Measurements from ENCODE around the gene CA12.
"Not testable (repeated sequence)": the region's sequence is repeated elsewhere in the genome, so short reads cannot be mapped to it uniquely, and the experiment has no call there.

CA12 gene

GRCh38 chr15:63357061-63357460, 24.6 kb downstream of the CA12 start:
- no peak for DNase-seq (ENCODE audit: low spot score)

- DNase-seq (ENCODE audit: low spot score), result no peak
These were observed 26.6 kb downstream of the CA12 start for GRCh38 chr15:63354821-63355650.

GRCh38 chr15:63353887-63354286, 27.8 kb downstream of the CA12 start:
- no peak for DNase-seq (ENCODE audit: low spot score)

- DNase-seq (ENCODE audit: low spot score), result no peak
These were observed 28.4 kb downstream of the CA12 start for GRCh38 chr15:63353261-63353660.

- DNase-seq (ENCODE audit: low spot score), result no peak
These were observed 28.8 kb downstream of the CA12 start for GRCh38 chr15:63352808-63353207.

- DNase-seq (ENCODE audit: low spot score), result no peak
These were observed 30.5 kb downstream of the CA12 start for GRCh38 chr15:63351170-63351569.

DNA sequence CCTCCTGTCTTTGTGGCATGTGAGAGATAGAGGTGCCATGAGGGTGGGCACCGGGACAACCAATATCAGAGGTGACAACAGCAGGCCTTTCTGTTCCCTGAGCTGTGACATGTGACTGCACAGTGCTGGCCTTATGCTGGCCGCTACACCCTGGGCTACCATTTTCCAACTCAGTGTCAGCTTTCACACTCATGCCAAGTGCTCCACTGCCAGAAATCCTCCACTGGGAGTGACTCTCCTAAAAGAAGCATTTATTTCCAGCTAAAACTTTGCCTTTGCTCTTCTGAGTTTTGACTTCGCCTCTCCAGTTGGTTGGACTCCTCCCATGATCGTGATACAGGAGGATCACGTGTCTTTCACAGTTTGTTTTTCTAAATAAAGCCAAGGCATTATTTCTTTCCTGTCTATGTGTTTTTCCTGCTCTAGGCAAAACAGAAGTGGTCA, 31.4 kb downstream of the CA12 start:
- no peak for DNase-seq (ENCODE audit: low spot score)

DNA sequence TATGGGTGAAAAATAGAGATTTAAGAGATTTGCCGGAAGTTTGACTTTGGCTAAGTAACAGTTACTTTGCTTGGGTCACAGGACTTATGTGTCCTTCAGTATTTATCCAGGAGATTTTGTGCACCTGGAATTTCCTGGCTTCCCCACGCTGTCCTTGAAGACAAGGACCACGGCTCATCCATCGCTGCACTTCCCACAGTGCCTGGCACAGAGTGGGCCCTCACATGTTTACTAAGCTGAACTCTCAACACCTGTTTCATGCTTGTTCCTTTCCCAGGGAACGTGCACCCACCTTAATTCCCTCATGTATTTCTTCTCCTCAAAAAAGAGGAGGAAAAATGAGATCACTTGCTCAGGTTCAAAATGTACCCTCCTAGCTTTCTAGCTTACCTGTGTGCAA, 32.0 kb downstream of the CA12 start:
- DNase-seq (ENCODE audit: low spot score), result no peak

GRCh38 chr15:63349156-63349555, 32.5 kb downstream of the CA12 start:
- DNase-seq (ENCODE audit: low spot score), result no peak

DNA sequence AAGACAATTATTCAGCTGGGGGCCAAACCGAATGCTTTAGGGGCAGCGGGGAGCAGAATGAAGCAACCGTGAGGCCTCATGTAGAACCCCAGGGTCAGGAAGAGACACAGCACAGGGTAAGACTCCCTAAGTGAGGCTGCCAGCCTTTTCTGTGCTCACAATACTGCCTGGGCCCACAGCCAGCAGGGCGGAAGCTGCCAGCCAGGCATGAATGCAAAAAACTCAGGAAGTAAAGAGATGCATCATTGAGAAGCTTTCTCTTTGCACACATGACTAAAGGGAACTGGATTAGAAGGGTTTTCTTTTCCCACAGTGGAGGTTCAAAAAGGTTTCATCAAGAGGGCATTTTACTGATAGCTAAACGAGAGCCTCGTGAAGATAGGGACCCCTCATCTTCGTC, 33.3 kb downstream of the CA12 start:
- DNase-seq (ENCODE audit: low spot score), result peak; percentile 59

- no peak for DNase-seq (ENCODE audit: low spot score)
These were observed 34.4 kb downstream of the CA12 start for GRCh38 chr15:63347074-63347857.

DNA sequence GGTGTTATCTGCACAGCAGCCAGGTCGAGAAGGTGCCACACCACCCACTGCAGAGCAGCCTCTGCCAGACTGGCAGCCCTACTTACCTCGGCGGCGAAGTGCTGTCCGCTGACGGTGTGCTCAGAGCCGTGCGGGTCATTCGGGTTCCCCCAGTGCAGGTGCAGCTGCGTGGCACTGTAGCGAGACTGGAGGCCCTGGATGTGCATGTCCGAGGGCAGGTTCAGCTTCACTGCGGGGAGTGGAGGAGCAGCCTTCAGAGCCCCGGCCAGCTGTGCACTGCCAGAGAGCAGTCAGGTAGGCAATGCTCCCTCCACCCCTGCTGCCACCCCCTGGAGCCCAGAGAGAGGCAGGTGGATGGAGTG, 36.3 kb downstream of the CA12 start:
- DNase-seq (ENCODE audit: low spot score), result no peak

DNA sequence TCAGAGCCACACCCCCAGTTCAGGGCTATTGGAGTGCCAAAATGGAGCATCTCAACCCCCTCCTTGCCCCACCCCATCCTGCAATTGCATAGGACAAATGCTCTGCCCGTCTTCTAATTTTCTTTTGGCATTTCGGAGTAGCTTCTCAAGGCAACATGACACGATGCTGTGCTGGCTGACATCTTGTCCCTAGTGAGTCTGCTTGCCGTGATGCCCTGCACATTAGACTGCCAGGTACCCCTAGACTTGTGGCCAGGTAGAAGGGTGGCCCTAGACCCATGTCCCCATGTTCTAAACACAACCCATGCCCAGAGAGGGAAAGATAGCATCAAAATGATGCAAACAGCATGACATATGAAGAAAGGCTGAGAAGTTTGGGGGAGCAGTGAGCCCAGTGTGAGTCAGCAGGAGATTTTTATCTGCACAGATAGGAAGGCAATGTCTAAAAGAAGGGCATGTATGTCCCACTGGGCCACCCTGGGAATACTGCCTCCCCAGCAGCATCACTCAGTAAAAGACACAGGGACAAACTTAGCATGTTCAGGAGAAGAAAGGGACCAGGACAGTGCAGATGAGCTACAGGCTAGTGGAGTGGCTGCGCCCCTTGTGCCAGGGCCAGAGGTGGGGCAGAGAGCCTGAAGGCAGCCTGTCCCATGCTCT, 36.8 kb downstream of the CA12 start:
- DNase-seq (ENCODE audit: low spot score), result no peak

DNA sequence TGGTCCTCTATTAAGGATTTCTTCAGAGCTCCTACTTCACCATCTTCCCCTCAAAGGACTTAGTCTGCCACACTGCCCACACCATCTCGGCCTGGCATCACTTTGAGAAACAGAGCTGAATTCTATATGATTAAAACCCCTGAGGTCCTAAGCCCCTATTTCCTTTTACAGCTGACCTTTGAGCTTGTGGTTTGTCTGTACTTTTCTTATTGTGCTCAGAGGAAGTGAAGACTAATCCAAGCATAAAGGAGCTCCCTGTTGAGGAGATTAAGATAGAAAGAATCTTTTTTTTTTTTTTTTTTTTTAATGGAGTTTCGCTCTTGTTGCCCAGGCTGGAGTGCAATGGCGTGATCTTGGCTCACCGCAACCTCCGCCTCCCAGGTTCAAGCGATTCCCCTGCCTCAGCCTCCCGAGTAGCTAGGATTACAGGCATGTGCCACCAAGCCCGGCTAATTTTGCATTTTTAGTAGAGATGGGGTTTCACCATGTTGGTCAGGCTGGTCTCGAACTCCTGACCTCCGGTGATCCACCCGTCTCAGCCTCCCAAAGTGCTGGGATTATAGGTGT, 38.6 kb downstream of the CA12 start:
- DNase-seq (ENCODE audit: low spot score), result not testable (repeated sequence)

GRCh38 chr15:63341898-63342297, 39.7 kb downstream of the CA12 start:
- DNase-seq (ENCODE audit: low spot score), result no peak

DNA sequence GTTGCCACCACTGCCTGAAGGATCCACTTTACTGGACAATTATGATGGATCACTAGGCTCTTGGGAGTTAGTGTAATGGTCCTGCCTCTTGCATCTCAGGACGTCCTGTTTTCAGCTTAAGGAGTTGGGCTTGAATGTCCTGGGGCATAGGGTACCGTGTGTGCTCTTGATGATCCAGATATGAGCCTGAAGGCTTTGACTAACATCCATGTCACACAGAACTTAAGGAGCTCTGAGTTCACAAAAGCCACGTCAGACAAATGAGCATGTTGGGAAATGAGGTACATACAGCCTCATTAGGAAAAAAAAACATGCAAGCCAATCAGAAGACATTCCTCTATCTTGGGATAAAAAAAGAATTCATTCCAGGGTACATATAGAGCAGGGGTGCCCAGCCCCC, 40.8 kb downstream of the CA12 start:
- no peak for DNase-seq (ENCODE audit: low spot score)

DNA sequence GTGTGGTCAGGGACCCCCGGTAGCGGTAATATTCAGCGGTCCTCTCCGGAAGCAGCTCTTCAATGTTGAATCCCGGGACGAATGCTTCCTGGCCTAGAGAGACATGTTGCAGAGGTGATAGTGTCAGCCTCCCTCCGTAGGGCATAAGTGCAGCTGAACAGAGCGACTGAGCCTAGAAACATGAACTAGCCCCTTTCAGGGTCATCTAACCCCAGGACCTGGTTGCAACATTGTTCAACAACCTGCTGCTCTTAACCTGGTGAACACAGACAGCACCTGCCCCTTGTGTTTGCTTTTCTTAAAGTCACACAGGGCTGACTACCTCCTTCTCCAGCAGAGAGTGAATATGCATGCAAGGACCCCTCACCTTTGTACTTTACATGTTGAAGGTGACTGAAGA, 41.3 kb downstream of the CA12 start:
- DNase-seq (ENCODE audit: low spot score), result no peak

GRCh38 chr15:63339836-63340235, 41.8 kb downstream of the CA12 start:
- no peak for DNase-seq (ENCODE audit: low spot score)

DNA sequence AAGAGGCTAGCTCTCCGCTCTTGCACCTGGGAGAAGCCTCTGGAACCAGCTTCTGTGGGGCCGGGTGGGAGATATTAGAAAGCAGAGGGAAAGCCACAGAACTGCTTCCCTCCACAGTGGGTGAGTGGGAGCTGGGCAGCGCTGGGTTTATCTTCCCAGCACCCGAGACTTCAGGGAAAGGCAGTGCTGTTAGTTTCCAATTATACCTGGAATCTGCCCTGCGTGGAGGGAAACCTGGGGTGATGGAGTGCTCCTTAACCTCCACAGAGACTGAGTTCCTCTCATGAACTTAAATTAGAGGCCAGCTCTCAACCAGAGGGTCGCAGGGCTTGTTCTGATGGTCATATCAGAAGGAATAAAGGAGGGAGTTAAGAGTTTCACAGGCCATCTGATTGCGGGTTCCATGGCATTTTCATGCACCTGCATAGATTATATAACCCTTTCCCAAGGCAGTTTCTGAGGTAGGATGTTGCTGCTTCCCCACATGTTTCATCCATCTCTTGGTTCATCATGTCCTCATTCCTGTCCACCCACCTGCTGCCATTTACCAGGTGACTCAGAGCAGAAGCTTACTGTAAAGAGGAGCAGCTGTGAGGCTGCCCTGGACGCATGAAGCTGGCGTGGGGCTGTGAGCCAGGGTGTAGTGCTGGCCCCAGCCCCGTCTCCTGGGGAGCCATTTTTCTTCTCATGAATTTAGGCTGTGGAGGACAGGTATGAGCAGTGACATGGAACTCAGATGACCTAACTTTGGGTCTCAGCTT, 42.5 kb downstream of the CA12 start:
- DNase-seq (ENCODE audit: low spot score), result peak; percentile 82

- DNase-seq (ENCODE audit: low spot score), result no peak
These were observed 43.5 kb downstream of the CA12 start for GRCh38 chr15:63338170-63338569.

- DNase-seq (ENCODE audit: low spot score), result no peak
These were observed 44.6 kb downstream of the CA12 start for GRCh38 chr15:63337046-63337445.

Data from putamen (tissue), 1 donor.